ENCODE data around the gene CCDC74A. TPM values are rescaled to one million over a fixed set of nuclear protein-coding genes. Genes with fewer than 3 reads are reported as not detected.
"Not testable (repeated sequence)": the region's sequence is repeated elsewhere in the genome, so short reads cannot be mapped to it uniquely, and the experiment has no call there.

The CCDC74A gene
- total RNA-seq = 10 to 100 TPM in 1 of 2 experiments, 1 to 10 TPM in 1; 9.4 to 10.0 TPM

DNA sequence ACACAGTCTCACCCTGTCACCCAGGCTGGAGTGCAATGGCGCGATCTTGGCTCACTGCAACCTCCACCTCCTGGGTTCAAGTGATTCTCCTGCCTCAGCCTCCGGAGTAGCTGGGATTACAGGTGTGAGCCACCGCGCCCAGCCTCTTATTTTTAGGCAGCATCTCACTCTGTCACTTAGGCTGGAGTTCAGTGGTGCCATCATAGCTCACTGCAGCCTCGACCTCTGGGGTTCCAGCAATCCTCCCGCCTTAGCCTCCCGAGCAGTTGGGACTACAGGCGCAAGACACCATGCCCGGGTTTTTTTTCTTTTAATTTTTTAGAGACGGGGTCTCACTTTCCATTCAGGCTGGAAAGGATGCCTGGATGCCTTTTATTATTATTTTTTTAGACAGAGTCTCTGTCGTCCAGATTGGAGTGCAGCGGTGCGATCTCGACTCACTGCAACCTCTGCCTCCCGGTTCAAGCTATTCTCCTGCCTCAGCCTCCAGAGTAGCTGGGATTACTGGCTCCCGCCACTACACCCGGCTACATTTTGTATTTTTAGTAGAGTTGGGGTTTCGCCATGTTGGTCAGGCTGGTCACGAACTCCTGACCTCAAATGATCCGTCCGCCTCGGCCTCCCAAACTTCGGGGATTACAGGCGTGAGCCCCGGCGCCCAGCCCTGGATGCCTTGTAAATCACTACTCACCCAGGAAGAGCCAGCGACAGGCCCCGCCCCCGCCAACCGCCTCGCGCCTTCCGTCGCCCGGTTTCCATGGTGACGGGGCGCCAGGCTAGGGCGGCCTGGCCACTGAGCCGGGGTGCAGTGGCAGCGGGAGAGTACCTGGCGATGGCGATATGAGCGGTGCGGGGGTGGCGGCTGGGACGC, at the start of gene CCDC74A:
Gene CCDC74A (plus strand): TSS at position 758 of the 871 bp plus-strand sequence. CDS start 83 bp downstream, at position 841.
- Mint-ChIP-seq H3K4me1 (ENCODE audit: low read depth) (peaks cover 25% of the 10 kb centered on the region), H3K27ac (peak within 1 kb of the TSS; percentile 85), H3K4me3 (peak within 1 kb of the TSS; percentile 81)
- not testable (repeated sequence) for H3K9me3 Mint-ChIP-seq (ENCODE audit: insufficient read depth); H3K27me3 Mint-ChIP-seq (ENCODE audit: low read depth); H3K36me3 Mint-ChIP-seq (ENCODE audit: low read depth)
- peak; percentile 87 for DNase-seq
- ChIA-PET POLR2A (interaction anchor here (0.6 to 2.2 kb wide), 2 partner anchors 34 to 100 kb away, joined by 3 to 12 read pairs; no protein-coding TSS in a partner anchor), CTCF (interaction anchor here (3.6 kb wide), 1 partner anchor 35 kb away, joined by 21 read pairs; the partner anchor contains the start of gene MZT2A)
- ATAC-seq = peak; percentile 89

- H3K9me3 Mint-ChIP-seq (ENCODE audit: insufficient read depth); POLR2A ChIA-PET; CTCF ChIA-PET; H3K27ac Mint-ChIP-seq; ATAC-seq; H3K27me3 Mint-ChIP-seq (ENCODE audit: low read depth); DNase-seq; H3K4me3 Mint-ChIP-seq: not testable (repeated sequence)
- Mint-ChIP-seq H3K4me1 (ENCODE audit: low read depth) (peaks cover 14% of the 10 kb centered on the region), H3K36me3 (ENCODE audit: low read depth) (peaks cover 26% of the 10 kb centered on the region)
These were observed 49.4 kb upstream of the CCDC74A start for GRCh38 chr2:131478074-131478849.

DNA sequence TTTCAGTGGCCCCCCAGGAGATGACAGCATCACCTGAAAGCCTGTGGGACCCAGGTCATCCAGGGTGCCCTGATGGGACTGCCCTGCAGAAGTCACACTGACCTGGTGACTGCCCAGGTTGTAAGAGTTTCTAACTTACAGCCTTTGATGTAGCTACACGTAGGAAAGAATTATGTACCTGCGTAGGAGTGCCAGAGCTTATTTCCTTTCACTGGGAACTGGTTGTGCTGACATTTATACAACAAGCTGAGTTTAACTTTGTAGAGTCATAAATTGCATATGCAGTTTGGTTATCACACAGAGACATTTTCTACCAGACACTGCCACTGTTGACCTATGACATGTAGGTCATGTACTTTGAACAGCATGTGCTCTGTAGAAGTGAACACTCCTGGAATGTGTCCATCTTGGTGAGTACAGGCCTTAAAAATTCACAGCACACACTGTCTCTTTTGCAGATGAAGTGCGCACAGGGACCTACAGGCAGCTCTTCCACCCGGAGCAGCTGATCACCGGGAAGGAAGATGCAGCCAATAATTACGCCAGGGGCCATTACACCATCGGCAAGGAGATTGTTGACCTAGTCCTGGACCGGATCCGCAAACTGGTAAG, 48.7 kb upstream of the CCDC74A start:
- H3K27me3 Mint-ChIP-seq (ENCODE audit: low read depth) = not testable (repeated sequence)

DNA sequence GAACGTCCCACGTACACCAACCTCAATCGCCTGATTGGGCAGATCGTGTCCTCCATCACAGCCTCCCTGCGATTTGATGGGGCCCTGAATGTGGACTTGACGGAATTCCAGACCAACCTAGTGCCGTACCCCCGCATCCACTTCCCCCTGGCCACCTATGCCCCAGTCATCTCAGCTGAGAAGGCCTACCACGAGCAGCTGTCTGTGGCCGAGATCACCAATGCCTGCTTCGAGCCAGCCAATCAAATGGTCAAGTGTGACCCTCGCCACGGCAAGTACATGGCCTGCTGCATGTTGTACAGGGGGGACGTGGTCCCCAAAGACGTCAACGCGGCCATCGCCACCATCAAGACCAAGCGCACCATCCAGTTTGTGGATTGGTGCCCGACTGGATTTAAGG, 47.3 kb upstream of the CCDC74A start:
- H3K4me3 Mint-ChIP-seq; H3K9me3 Mint-ChIP-seq (ENCODE audit: insufficient read depth); H3K27me3 Mint-ChIP-seq (ENCODE audit: low read depth); DNase-seq; POLR2A ChIA-PET; H3K27ac Mint-ChIP-seq; ATAC-seq; CTCF ChIA-PET: not testable (repeated sequence)
- H3K36me3 Mint-ChIP-seq (ENCODE audit: low read depth) = peaks cover 35% of the 10 kb centered on the region
- H3K4me1 Mint-ChIP-seq (ENCODE audit: low read depth) = peaks cover 15% of the 10 kb centered on the region

More for the DNA sequence above, 48.7 kb upstream of the CCDC74A start:
- CTCF ChIA-PET; ATAC-seq; H3K9me3 Mint-ChIP-seq (ENCODE audit: insufficient read depth); H3K27ac Mint-ChIP-seq; POLR2A ChIA-PET; H3K4me3 Mint-ChIP-seq; DNase-seq: not testable (repeated sequence)
- peaks cover 32% of the 10 kb centered on the region for H3K36me3 Mint-ChIP-seq (ENCODE audit: low read depth)
- H3K4me1 Mint-ChIP-seq (ENCODE audit: low read depth) = peaks cover 15% of the 10 kb centered on the region

GRCh38 chr2:131482506-131483155, 45.1 kb upstream of the CCDC74A start:
- not testable (repeated sequence) for H3K27ac Mint-ChIP-seq; H3K9me3 Mint-ChIP-seq (ENCODE audit: insufficient read depth)

GRCh38 chr2:131483981-131484820, 43.5 kb upstream of the CCDC74A start:
- DNase-seq; ATAC-seq; H3K4me3 Mint-ChIP-seq; H3K27ac Mint-ChIP-seq; H3K27me3 Mint-ChIP-seq (ENCODE audit: low read depth); POLR2A ChIA-PET; H3K9me3 Mint-ChIP-seq (ENCODE audit: insufficient read depth): not testable (repeated sequence)
- H3K4me1 Mint-ChIP-seq (ENCODE audit: low read depth) = peaks cover 28% of the 10 kb centered on the region
- CTCF ChIA-PET = interaction anchor here (1.1 kb wide), 1 partner anchor 8 kb away, joined by 8 read pairs; the partner anchor contains the start of gene MZT2A
- peaks cover 28% of the 10 kb centered on the region for H3K36me3 Mint-ChIP-seq (ENCODE audit: low read depth)

More at GRCh38 chr2:131482506-131483155, 45.1 kb upstream of the CCDC74A start:
- CTCF ChIA-PET; ATAC-seq; H3K27me3 Mint-ChIP-seq (ENCODE audit: low read depth); POLR2A ChIA-PET; DNase-seq; H3K4me3 Mint-ChIP-seq: not testable (repeated sequence)
- Mint-ChIP-seq H3K4me1 (ENCODE audit: low read depth) (peaks cover 15% of the 10 kb centered on the region), H3K36me3 (ENCODE audit: low read depth) (peaks cover 25% of the 10 kb centered on the region)

DNA sequence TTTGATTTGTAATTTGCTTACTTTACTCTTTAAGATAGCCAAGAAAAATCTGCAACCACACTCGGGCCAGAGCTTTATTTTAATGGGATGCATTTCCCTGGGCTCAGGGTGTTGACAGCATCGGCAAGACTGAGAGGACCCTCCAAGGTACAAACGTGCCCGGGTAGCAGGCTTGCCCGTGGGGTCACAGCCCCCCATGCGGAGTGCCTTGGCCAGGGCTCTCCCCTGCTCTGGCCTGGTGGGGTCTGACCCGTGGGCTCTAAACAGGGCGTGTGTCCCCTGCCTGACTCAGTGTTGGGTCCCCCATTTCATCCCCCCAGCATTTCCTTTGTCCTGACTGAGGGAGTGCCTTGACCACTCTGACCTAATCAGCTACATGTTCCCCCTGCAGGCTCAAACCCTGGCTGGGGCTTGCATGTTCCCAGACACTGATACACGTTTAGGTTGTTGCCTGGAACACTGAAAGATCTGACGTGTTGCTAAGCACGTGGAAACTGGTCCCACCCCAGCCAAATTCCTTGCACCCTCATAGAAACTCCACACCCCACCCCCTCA, 42.7 kb upstream of the CCDC74A start:
- POLR2A ChIA-PET; H3K27me3 Mint-ChIP-seq (ENCODE audit: low read depth); H3K9me3 Mint-ChIP-seq (ENCODE audit: insufficient read depth); DNase-seq; H3K4me3 Mint-ChIP-seq; CTCF ChIA-PET; H3K27ac Mint-ChIP-seq; ATAC-seq: not testable (repeated sequence)
- Mint-ChIP-seq H3K4me1 (ENCODE audit: low read depth) (peaks cover 34% of the 10 kb centered on the region), H3K36me3 (ENCODE audit: low read depth) (peaks cover 30% of the 10 kb centered on the region)

GRCh38 chr2:131486201-131486902, 41.3 kb upstream of the CCDC74A start:
- H3K27me3 Mint-ChIP-seq (ENCODE audit: low read depth); H3K27ac Mint-ChIP-seq; DNase-seq; H3K9me3 Mint-ChIP-seq (ENCODE audit: insufficient read depth); ATAC-seq; H3K4me3 Mint-ChIP-seq; POLR2A ChIA-PET: not testable (repeated sequence)
- peaks cover 46% of the 10 kb centered on the region for H3K4me1 Mint-ChIP-seq (ENCODE audit: low read depth)
- peaks cover 42% of the 10 kb centered on the region for H3K36me3 Mint-ChIP-seq (ENCODE audit: low read depth)
- CTCF ChIA-PET = interaction anchor here (1.2 kb wide), 1 partner anchor 186 kb away, joined by 3 read pairs; no protein-coding TSS in a partner anchor

DNA sequence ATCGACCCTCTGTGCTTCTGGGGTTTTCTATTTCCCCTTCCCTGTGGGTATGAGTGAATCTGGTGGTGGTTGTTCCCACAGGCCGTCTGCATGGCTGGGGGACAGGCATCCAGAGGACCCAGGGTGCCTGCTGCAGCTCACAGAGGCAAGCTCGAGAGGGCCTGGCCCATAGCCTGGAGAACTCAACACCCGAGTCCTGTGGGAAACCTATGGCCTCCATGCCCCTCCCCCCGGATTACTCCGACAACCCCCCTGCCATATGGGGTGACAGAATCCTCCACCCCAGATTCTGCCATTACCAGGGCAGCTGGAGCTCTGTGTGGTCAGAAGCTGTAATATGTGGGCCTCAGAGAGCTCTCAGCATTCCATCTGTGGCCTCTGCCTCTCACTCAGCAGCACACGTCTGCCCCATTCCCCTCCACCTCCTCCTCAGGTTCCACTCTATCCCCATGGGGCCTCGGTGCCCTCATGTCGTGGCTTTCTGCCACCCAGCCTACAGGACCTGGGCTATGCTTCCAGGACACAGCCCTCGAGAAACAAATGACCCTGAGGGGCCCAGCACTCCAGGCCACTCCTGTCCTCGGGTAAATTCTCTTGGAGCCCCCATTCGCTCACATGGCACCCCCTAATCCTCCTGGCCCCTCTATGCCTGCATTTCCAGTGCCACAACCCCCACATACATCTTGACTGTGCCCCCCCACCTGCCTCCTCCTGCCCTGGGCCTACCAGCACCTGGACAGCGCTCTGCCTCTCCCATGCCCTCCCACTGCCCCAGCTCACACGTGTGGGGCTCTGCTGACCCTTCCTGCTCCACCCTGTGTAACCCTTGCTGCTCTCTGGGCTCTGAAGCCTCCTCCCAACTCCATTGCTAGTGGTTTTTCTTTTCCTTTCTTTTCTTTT, 39.1 kb upstream of the CCDC74A start:
- ChIA-PET CTCF (no interaction called here), POLR2A (interaction anchor here (0.6 kb wide), 1 partner anchor 1302 kb away, joined by 3 read pairs; no protein-coding TSS in a partner anchor)
- Mint-ChIP-seq H3K4me1 (ENCODE audit: low read depth) (peaks cover 34% of the 10 kb centered on the region), H3K4me3 (no peak overlapping the region), H3K27me3 (ENCODE audit: low read depth) (no peaks in the 10 kb centered on the region), H3K9me3 (ENCODE audit: insufficient read depth) (no peaks in the 10 kb centered on the region), H3K27ac (no peak overlapping the region), H3K36me3 (ENCODE audit: low read depth) (peaks cover 33% of the 10 kb centered on the region)
- no peak for DNase-seq
- no peak for ATAC-seq
